Keratinocyte (primary cell): ENCODE data around the gene USP53.

ENCODE experiments used
- CTCF ChIP-seq, 3 experiments: IDR thresholded peaks in 1 of 3; conservative IDR thresholded peaks in 1 of 3; optimal IDR thresholded peaks in 1 of 3; 2 replicates in 2 of 3; 3 replicates in 1 of 3; pipeline versions ENCODE3 to v1.5.1; 2011; ENCODE audit warnings: low read length in 3 of 3, mild to moderate bottlenecking in 3 of 3, moderate library complexity in 2 of 3, control low read depth in 1 of 3, inconsistent platforms in 1 of 3; ENCODE audit not compliant: insufficient read depth in 2 of 3; ENCODE audit errors: extremely low read depth in 1 of 3
- EZH2 ChIP-seq: IDR thresholded peaks from one replicate; pipeline ENCODE4 v1.6.1; 2012; ENCODE audit warnings: inconsistent platforms, mild to moderate bottlenecking, low read length, moderate library complexity

- no peak for TF ChIP-seq CTCF (optimal IDR thresholded peaks at IDR 0.05 in 1 of 3, IDR thresholded peaks at IDR 0.05 in 1 of 3, conservative IDR thresholded peaks at IDR 0.05 in 1 of 3; ENCODE audit: extremely low read depth in 1 of 3, insufficient read depth in 2 of 3, low read length in 3 of 3)
- no peak for TF ChIP-seq EZH2
These were observed 33.7 kb downstream of the USP53 start for GRCh38 chr4:119246177-119246733.
